GM18499 (cell line): ENCODE data around the gene ARHGAP22.

Experiments used
- ATAC-seq: cut with Tn5 transposase; IDR thresholded peaks from one replicate; pipeline ENCODE4 v1.9.1; 2021; ENCODE audit warnings: moderate number of reproducible peaks; ENCODE audit not compliant: insufficient read depth, unreplicated experiment

The ARHGAP22 gene

GRCh38 chr10:48503293-48503911 lies 101.5 kb downstream of the ARHGAP22 start:
- no peak for ATAC-seq

GRCh38 chr10:48502791-48503190 lies 102.1 kb downstream of the ARHGAP22 start:
- ATAC-seq = no peak

- ATAC-seq = no peak
Observed at GRCh38 chr10:48501787-48502771, 102.8 kb downstream of the ARHGAP22 start.

GRCh38 chr10:48501226-48501625 lies 103.6 kb downstream of the ARHGAP22 start:
- no peak for ATAC-seq

GRCh38 chr10:48500771-48501170 lies 104.1 kb downstream of the ARHGAP22 start:
- no peak for ATAC-seq

- no peak for ATAC-seq
Observed at GRCh38 chr10:48498940-48499510, 105.8 kb downstream of the ARHGAP22 start.

- no peak for ATAC-seq
Observed at GRCh38 chr10:48497780-48498770, 106.8 kb downstream of the ARHGAP22 start.

- no peak for ATAC-seq
Observed at GRCh38 chr10:48496831-48497779, 107.8 kb downstream of the ARHGAP22 start.

- ATAC-seq = no peak
Observed at GRCh38 chr10:48496105-48496830, 108.6 kb downstream of the ARHGAP22 start.

GRCh38 chr10:48495282-48496045 lies 109.4 kb downstream of the ARHGAP22 start:
- ATAC-seq = no peak

GRCh38 chr10:48494611-48495010 lies 110.3 kb downstream of the ARHGAP22 start:
- no peak for ATAC-seq

GRCh38 chr10:48494073-48494472 lies 110.8 kb downstream of the ARHGAP22 start:
- ATAC-seq = no peak

GRCh38 chr10:48493083-48493871 lies 111.6 kb downstream of the ARHGAP22 start:
- ATAC-seq = no peak

GRCh38 chr10:48492201-48492600 lies 112.7 kb downstream of the ARHGAP22 start:
- ATAC-seq = no peak

GRCh38 chr10:48491392-48492139 lies 113.3 kb downstream of the ARHGAP22 start:
- no peak for ATAC-seq

GRCh38 chr10:48490946-48491345 lies 113.9 kb downstream of the ARHGAP22 start:
- ATAC-seq = no peak
